WTC11 (cell line): Measurements from ENCODE around the gene GRAMD4. TPM values are rescaled to one million over a fixed set of nuclear protein-coding genes. Genes with fewer than 3 reads are reported as not detected.
A peak's percentile ranks its signal among the peaks of the same experiment; 100 is the strongest.

Source experiments
- ATAC-seq: fragments of 200-7000 bp; cut with Tn5 transposase; 2 replicates; pipeline ENCODE4 v1.10.0; 2021; ENCODE audit warnings: mild to moderate bottlenecking, moderate library complexity
- CTCF ChIA-PET: fragments of 300-600 bp; sonication (Branson Sonifier 250); formaldehyde crosslinking; loops from one replicate; lab custom pipeline; 2021; ENCODE audit warnings: antibody characterized with exemption; lab: Charles Lee
- POLR2A ChIA-PET: fragments of 350-600 bp; sonication (Branson Sonifier 250); formaldehyde crosslinking; loops from one replicate; lab custom pipeline; 2021; ENCODE audit warnings: antibody characterized with exemption; lab: Charles Lee
- DNase-seq: peaks from one replicate; pipeline ENCODE4 v3.0.0; 2021; ENCODE audit warnings: low spot score
- H3K27ac Mint-ChIP-seq: 2 replicates; pipeline ENCODE4 v1.8.0; 2021; ENCODE audit warnings: mixed read lengths
- H3K27me3 Mint-ChIP-seq: 2 replicates; pipeline ENCODE4 v1.8.0; 2021; ENCODE audit warnings: low read depth, mild to moderate bottlenecking, moderate library complexity, mixed read lengths
- H3K36me3 Mint-ChIP-seq: 2 replicates; pipeline ENCODE4 v1.8.0; 2021; ENCODE audit warnings: mixed read lengths
- H3K4me1 Mint-ChIP-seq: 2 replicates; pipeline ENCODE4 v1.8.0; 2022; ENCODE audit warnings: mixed read lengths
- H3K4me3 Mint-ChIP-seq: 2 replicates; pipeline ENCODE4 v1.8.0; 2021; ENCODE audit warnings: mild to moderate bottlenecking, moderate library complexity, mixed read lengths
- H3K9me3 Mint-ChIP-seq: 2 replicates; pipeline ENCODE4 v1.8.0; 2021; ENCODE audit warnings: mixed read lengths
- ATF1 ChIP-seq: sonication (generic); formaldehyde crosslinking; IDR thresholded peaks from 2 replicates; pipeline ENCODE4 v1.8.1; 2023; ENCODE audit warnings: mild to moderate bottlenecking, moderate library complexity, missing genetic modification reagents
- E2F4 ChIP-seq: sonication (generic); formaldehyde crosslinking; IDR thresholded peaks from 2 replicates; pipeline ENCODE4 v1.8.1; 2022; ENCODE audit warnings: low read depth, mild to moderate bottlenecking, moderate library complexity, missing genetic modification reagents, borderline replicate concordance
- ELF4 ChIP-seq: sonication (generic); formaldehyde crosslinking; IDR thresholded peaks from 2 replicates; pipeline ENCODE4 v1.8.1; 2022; ENCODE audit warnings: low read depth, mild to moderate bottlenecking, moderate library complexity, missing genetic modification reagents
- EMX1 ChIP-seq: fragments of 250-450 bp; sonication (Bioruptor Pico); IDR thresholded peaks from 2 replicates; pipeline ENCODE4 v1.8.0; 2021; ENCODE audit warnings: mild to moderate bottlenecking
- ETV6 ChIP-seq: sonication (generic); formaldehyde crosslinking; IDR thresholded peaks from 2 replicates; pipeline ENCODE4 v1.8.1; 2022; ENCODE audit warnings: mild to moderate bottlenecking, missing genetic modification reagents
- FOXJ3 ChIP-seq: sonication (generic); formaldehyde crosslinking; IDR thresholded peaks from 2 replicates; pipeline ENCODE4 v1.9.0; 2021; ENCODE audit warnings: missing genetic modification reagents, mild to moderate bottlenecking, borderline replicate concordance
- FOXK1 ChIP-seq: sonication (generic); formaldehyde crosslinking; IDR thresholded peaks from 2 replicates; pipeline ENCODE4 v1.8.0; 2022; ENCODE audit warnings: mild to moderate bottlenecking, moderate library complexity, missing genetic modification reagents
- GABPB1 ChIP-seq: sonication (generic); formaldehyde crosslinking; IDR thresholded peaks from 2 replicates; pipeline ENCODE4 v1.8.1; 2023; ENCODE audit warnings: mild to moderate bottlenecking, missing genetic modification reagents
- HMGXB4 ChIP-seq: sonication (generic); formaldehyde crosslinking; IDR thresholded peaks from 2 replicates; pipeline ENCODE4 v1.8.1; 2023; ENCODE audit warnings: mild to moderate bottlenecking, moderate library complexity, missing genetic modification reagents
- IRF2 ChIP-seq: sonication (generic); formaldehyde crosslinking; IDR thresholded peaks from 2 replicates; pipeline ENCODE4 v1.8.0; 2022; ENCODE audit warnings: low read depth, missing genetic modification reagents, borderline replicate concordance
- JAZF1 ChIP-seq: fragments of 250-450 bp; sonication (Bioruptor Pico); IDR thresholded peaks from 2 replicates; pipeline ENCODE4 v1.9.0; 2021; ENCODE audit warnings: moderate library complexity, mild to moderate bottlenecking, inconsistent platforms
- MYBL2 ChIP-seq: sonication (generic); formaldehyde crosslinking; IDR thresholded peaks from 2 replicates; pipeline ENCODE4 v1.8.1; 2023; ENCODE audit warnings: mild to moderate bottlenecking, moderate library complexity, missing genetic modification reagents
- NFE2L1 ChIP-seq: sonication (generic); formaldehyde crosslinking; IDR thresholded peaks from 2 replicates; pipeline ENCODE4 v1.8.1; 2023; ENCODE audit warnings: missing genetic modification reagents
- NFYB ChIP-seq: sonication (generic); formaldehyde crosslinking; conservative IDR thresholded peaks from 2 replicates; pipeline ENCODE4 v1.8.0; 2022; ENCODE audit warnings: low read depth, missing genetic modification reagents
- RELA ChIP-seq: sonication (generic); formaldehyde crosslinking; IDR thresholded peaks from 2 replicates; pipeline ENCODE4 v1.8.1; 2022; ENCODE audit warnings: missing genetic modification reagents, mild to moderate bottlenecking, borderline replicate concordance
- SMAD3 ChIP-seq: sonication (generic); formaldehyde crosslinking; IDR thresholded peaks from 2 replicates; pipeline ENCODE4 v1.8.0; 2022; ENCODE audit warnings: missing genetic modification reagents, mild to moderate bottlenecking, borderline replicate concordance
- SMAD4 ChIP-seq: sonication (generic); formaldehyde crosslinking; IDR thresholded peaks from 2 replicates; pipeline ENCODE4 v1.8.0; 2022; ENCODE audit warnings: mild to moderate bottlenecking, missing genetic modification reagents
- SOX15 ChIP-seq: fragments of 250-450 bp; sonication (Bioruptor Pico); IDR thresholded peaks from 2 replicates; pipeline ENCODE4 v1.9.0; 2021; ENCODE audit warnings: mild to moderate bottlenecking
- total RNA-seq: library from RNA; stranded (reverse); gene quantifications from 3 replicates; pipeline ENCODE4 v1.2.3, GENCODE V29; 2021
- TF ChIP-seq, protein P1 (sequence below): sonication (generic); formaldehyde crosslinking; IDR thresholded peaks from 2 replicates; pipeline ENCODE4 v1.8.0; 2023; ENCODE audit warnings: missing genetic modification reagents
- TF ChIP-seq, protein P2 (sequence below): fragments of 250-450 bp; sonication (Bioruptor Pico); IDR thresholded peaks from 2 replicates; pipeline ENCODE4 v1.8.0; 2021; ENCODE audit warnings: mild to moderate bottlenecking
- TF ChIP-seq, protein P3 (sequence below): sonication (generic); formaldehyde crosslinking; IDR thresholded peaks from 2 replicates; pipeline ENCODE4 v1.8.1; 2022; ENCODE audit warnings: mild to moderate bottlenecking, missing genetic modification reagents, moderate library complexity, borderline replicate concordance
- TF ChIP-seq, protein P4 (sequence below): sonication (generic); formaldehyde crosslinking; IDR thresholded peaks from 2 replicates; pipeline ENCODE4 v1.8.1; 2023; ENCODE audit warnings: mild to moderate bottlenecking, missing genetic modification reagents, borderline replicate concordance
- TF ChIP-seq, protein P5 (sequence below): sonication (generic); formaldehyde crosslinking; IDR thresholded peaks from 2 replicates; pipeline ENCODE4 v1.8.0; 2022; ENCODE audit warnings: mild to moderate bottlenecking, missing genetic modification reagents

Gene GRAMD4
- total RNA-seq, 1 experiment from 2014 or later, result 41.0 TPM

DNA sequence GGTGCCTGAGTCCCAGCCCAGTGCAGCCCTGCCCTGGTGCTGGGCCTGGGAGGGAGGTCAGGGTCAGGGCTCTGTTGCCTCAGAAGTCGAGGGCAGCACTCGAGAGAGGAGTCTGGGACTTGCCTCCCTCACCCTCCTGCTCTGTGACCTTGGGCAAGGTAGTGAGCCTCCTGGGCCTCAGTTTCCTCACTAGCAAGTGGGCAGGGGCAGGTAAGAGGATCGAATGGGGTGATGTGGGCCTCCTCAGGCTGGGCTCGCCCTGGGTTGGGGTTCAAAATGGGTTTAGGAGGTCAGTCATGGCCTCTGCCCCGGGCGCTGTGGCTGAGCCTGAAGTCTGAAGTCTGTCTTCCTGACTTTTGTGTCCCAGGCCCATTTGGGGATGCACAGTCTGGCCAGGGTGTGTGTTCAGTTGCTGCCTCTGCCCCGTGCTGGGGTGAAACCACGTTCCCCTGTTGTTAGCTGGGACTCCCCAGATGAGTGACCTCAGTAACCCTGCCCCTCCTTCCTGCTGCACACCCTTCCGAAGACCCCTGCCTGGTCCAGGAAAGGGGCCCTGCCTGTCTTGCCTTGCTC is 41.8 kb upstream of the GRAMD4 start:
- H3K36me3 Mint-ChIP-seq, result no peaks in the 10 kb centered on the region
- POLR2A ChIA-PET, result no interaction called here
- CTCF ChIA-PET, result interaction anchor here (0.7 to 1.0 kb wide), 2 partner anchors 15 to 211 kb away, joined by 3 to 9 read pairs; no protein-coding TSS in a partner anchor
- H3K9me3 Mint-ChIP-seq, result no peaks in the 10 kb centered on the region
- peaks cover 53% of the 10 kb centered on the region for H3K4me1 Mint-ChIP-seq
- no peak for DNase-seq
- H3K27ac Mint-ChIP-seq, result no peak overlapping the region
- peak overlapping the region; percentile 86 for H3K4me3 Mint-ChIP-seq
- H3K27me3 Mint-ChIP-seq, result peaks cover 3% of the 10 kb centered on the region; the same call in 1 of the 2 replicates
- no peak for TF ChIP-seq ETV6 (CRISPR knock-in tag)
- no peak for TF ChIP-seq ATF1 (CRISPR knock-in tag)
- TF ChIP-seq SMAD3, result no peak
- TF ChIP-seq, protein P1, sequence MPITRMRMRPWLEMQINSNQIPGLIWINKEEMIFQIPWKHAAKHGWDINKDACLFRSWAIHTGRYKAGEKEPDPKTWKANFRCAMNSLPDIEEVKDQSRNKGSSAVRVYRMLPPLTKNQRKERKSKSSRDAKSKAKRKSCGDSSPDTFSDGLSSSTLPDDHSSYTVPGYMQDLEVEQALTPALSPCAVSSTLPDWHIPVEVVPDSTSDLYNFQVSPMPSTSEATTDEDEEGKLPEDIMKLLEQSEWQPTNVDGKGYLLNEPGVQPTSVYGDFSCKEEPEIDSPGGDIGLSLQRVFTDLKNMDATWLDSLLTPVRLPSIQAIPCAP (CRISPR knock-in tag), result no peak
- TF ChIP-seq JAZF1 (CRISPR knock-in tag), result no peak
- no peak for TF ChIP-seq NFYB (CRISPR knock-in tag)
- no peak for TF ChIP-seq MYBL2
- TF ChIP-seq IRF2 (CRISPR knock-in tag), result no peak
- TF ChIP-seq GABPB1, result no peak
- TF ChIP-seq NFE2L1 (CRISPR knock-in tag), result no peak
- TF ChIP-seq, protein P2, sequence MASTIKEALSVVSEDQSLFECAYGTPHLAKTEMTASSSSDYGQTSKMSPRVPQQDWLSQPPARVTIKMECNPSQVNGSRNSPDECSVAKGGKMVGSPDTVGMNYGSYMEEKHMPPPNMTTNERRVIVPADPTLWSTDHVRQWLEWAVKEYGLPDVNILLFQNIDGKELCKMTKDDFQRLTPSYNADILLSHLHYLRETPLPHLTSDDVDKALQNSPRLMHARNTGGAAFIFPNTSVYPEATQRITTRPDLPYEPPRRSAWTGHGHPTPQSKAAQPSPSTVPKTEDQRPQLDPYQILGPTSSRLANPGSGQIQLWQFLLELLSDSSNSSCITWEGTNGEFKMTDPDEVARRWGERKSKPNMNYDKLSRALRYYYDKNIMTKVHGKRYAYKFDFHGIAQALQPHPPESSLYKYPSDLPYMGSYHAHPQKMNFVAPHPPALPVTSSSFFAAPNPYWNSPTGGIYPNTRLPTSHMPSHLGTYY (CRISPR knock-in tag), result no peak
- no peak for TF ChIP-seq RELA (CRISPR knock-in tag)
- ATAC-seq, result no peak

GRCh38 chr22:46578824-46579561 is 41.2 kb upstream of the GRAMD4 start:
- peaks cover 57% of the 10 kb centered on the region for H3K4me1 Mint-ChIP-seq
- POLR2A ChIA-PET, result no interaction called here
- ATAC-seq (no peak), DNase-seq (no peak)
- peak overlapping the region; percentile 83; the same call in 1 of the 2 replicates for H3K27ac Mint-ChIP-seq
- CTCF ChIA-PET, result no interaction called here
- H3K9me3 Mint-ChIP-seq, result no peaks in the 10 kb centered on the region
- H3K4me3 Mint-ChIP-seq, result peak overlapping the region; percentile 86
- no peaks in the 10 kb centered on the region for H3K36me3 Mint-ChIP-seq
- peaks cover 3% of the 10 kb centered on the region; the same call in 1 of the 2 replicates for H3K27me3 Mint-ChIP-seq
- TF ChIP-seq, protein P3, sequence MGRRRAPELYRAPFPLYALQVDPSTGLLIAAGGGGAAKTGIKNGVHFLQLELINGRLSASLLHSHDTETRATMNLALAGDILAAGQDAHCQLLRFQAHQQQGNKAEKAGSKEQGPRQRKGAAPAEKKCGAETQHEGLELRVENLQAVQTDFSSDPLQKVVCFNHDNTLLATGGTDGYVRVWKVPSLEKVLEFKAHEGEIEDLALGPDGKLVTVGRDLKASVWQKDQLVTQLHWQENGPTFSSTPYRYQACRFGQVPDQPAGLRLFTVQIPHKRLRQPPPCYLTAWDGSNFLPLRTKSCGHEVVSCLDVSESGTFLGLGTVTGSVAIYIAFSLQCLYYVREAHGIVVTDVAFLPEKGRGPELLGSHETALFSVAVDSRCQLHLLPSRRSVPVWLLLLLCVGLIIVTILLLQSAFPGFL (CRISPR knock-in tag), result no peak
- TF ChIP-seq NFE2L1 (CRISPR knock-in tag) (no peak), MYBL2 (no peak), RELA (CRISPR knock-in tag) (no peak), E2F4 (no peak), FOXJ3 (CRISPR knock-in tag) (no peak), EMX1 (CRISPR knock-in tag) (no peak), FOXK1 (no peak), SOX15 (CRISPR knock-in tag) (no peak), HMGXB4 (CRISPR knock-in tag) (no peak), ELF4 (CRISPR knock-in tag) (no peak), SMAD4 (no peak)
- TF ChIP-seq, protein P4, sequence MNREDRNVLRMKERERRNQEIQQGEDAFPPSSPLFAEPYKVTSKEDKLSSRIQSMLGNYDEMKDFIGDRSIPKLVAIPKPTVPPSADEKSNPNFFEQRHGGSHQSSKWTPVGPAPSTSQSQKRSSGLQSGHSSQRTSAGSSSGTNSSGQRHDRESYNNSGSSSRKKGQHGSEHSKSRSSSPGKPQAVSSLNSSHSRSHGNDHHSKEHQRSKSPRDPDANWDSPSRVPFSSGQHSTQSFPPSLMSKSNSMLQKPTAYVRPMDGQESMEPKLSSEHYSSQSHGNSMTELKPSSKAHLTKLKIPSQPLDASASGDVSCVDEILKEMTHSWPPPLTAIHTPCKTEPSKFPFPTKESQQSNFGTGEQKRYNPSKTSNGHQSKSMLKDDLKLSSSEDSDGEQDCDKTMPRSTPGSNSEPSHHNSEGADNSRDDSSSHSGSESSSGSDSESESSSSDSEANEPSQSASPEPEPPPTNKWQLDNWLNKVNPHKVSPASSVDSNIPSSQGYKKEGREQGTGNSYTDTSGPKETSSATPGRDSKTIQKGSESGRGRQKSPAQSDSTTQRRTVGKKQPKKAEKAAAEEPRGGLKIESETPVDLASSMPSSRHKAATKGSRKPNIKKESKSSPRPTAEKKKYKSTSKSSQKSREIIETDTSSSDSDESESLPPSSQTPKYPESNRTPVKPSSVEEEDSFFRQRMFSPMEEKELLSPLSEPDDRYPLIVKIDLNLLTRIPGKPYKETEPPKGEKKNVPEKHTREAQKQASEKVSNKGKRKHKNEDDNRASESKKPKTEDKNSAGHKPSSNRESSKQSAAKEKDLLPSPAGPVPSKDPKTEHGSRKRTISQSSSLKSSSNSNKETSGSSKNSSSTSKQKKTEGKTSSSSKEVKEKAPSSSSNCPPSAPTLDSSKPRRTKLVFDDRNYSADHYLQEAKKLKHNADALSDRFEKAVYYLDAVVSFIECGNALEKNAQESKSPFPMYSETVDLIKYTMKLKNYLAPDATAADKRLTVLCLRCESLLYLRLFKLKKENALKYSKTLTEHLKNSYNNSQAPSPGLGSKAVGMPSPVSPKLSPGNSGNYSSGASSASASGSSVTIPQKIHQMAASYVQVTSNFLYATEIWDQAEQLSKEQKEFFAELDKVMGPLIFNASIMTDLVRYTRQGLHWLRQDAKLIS (CRISPR knock-in tag), result no peak
- TF ChIP-seq, protein P5, sequence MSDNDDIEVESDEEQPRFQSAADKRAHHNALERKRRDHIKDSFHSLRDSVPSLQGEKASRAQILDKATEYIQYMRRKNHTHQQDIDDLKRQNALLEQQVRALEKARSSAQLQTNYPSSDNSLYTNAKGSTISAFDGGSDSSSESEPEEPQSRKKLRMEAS, result no peak
